HG03521 (cell line): Measurements from ENCODE around the gene IQSEC2.

Source experiments
- ATAC-seq: cut with Tn5 transposase; IDR thresholded peaks from one replicate; pipeline ENCODE4 v1.9.1; 2021; ENCODE audit warnings: mild to moderate bottlenecking, moderate library complexity; ENCODE audit not compliant: unreplicated experiment

IQSEC2 gene

DNA sequence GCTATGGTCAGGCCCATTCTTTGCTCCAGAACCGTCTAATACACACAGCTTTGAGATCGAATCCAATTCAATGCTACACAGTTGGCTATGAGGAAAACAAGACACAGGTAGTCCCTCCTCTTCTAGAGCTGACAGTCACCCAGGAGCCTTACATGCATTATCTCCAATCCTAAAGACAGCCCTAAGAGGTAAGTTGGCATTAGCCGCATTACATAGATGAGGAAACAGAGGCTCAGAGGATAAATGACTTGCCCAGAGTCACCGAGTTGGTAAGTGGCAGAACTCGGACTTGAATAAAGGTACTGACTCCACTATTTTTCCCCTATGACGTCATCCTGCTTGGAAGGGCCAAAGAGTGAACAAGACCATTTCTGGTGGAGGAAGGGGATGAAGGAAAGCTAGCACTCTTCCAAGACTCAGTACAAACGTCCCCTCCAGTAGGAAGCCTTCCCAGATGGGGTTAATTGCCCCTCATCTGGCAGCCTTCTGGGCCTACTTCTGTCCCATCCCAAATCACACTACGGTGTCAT is 8.5 kb downstream of the IQSEC2 start:
- ATAC-seq = no peak

GRCh38 chrX:53269536-53270107 is 11.8 kb downstream of the IQSEC2 start:
- ATAC-seq = no peak

DNA sequence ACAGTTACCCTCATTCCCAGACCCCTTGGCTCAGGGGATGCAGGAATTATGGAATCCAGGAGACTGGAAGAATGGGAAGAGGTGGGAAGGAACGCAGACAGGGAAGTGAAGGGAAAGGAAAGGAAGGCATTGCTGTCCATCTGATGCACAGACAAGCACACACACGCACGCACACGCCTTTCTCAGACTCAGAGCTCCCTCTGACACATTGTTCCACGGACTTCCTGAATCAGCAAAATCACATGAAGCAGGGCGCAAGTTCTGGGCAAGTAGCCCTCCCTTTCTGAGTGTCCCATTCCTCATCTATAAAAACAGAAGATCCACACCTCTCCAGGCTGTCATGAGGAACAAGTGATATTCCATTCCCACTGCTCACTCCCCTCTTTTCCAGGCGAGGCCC is 13.2 kb downstream of the IQSEC2 start:
- no peak for ATAC-seq

DNA sequence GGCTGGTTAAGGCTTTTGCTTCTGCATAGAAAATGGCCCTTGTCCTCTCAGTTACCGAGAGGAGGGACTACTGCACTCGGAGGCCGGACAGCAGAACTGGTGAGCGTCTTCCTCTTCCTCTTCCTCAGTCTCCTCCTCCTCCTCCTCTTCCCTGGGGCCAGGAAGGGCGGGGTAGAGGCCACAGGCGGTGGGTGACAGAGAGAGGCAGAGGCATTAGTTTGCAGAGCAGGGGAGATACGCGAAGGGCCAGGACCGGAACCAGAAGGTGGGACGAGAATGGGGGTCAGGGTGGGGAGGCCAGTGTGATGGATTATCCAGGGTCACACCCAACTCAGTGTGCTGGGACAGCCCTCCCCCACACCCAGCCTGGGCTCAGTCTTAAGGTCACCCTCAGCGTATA is 14.5 kb downstream of the IQSEC2 start:
- no peak for ATAC-seq

DNA sequence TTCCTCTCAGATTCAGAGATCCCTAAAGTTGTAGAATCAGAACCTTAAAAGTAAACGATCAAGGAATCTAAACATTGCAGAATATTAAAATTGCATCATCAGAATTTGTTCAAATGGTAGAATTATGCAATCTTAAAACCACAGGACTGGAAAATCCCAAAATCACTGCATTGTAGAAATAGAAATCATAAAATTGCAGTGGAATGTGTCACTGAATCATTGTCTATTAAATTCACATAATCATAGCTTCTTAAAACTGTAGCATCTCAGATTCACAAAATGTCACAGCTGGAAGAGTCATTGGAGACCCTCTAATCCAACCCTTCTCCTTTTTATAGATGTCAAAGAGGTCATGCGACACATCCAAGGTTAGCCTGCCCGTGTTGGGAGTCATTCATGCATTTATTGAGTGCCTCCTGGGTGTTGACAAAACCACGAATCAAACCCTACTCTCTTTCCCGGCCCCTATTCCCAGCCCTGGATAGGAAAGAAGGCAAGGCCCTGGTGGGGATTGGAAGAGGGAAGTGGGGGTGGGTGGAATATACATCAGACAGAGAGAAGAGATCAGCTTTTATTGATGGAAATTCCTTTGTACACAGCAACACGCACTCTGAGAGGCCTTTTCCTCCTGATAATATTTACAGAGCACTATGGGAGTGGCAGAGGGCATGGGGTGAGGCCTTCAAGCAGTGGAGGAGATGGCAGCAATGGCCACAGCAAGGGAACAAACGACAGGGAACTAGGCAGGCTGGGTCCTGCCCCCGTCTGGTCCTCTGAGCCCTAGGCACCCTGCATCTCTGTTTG is 15.4 kb downstream of the IQSEC2 start:
- ATAC-seq = no peak

GRCh38 chrX:53263597-53264094 is 17.7 kb downstream of the IQSEC2 start:
- no peak for ATAC-seq

DNA sequence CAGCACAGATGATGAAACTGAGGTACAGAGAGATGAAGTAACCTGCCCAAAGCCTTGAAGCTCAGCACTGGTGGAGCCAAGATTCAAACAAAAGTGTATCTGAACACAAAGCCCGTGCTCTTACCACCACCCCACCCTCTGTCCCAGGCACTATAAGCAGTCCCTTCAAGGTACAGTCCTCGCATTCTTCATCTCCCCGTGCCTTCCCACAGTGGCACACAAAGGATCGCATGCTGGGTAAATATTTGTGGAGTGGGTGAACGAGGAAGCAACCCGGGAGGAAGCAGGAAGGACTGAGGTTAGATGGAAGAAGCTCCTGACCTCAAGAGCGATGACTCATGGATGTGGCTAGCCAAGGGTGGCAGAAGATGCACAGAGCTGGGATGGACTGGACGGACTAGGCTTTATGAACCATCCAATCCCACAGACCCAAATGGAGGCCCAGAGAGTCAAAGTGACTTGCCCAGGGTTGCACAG is 18.4 kb downstream of the IQSEC2 start:
- no peak for ATAC-seq

- no peak for ATAC-seq
Observed at GRCh38 chrX:53262189-53262917, 19.0 kb downstream of the IQSEC2 start.

DNA sequence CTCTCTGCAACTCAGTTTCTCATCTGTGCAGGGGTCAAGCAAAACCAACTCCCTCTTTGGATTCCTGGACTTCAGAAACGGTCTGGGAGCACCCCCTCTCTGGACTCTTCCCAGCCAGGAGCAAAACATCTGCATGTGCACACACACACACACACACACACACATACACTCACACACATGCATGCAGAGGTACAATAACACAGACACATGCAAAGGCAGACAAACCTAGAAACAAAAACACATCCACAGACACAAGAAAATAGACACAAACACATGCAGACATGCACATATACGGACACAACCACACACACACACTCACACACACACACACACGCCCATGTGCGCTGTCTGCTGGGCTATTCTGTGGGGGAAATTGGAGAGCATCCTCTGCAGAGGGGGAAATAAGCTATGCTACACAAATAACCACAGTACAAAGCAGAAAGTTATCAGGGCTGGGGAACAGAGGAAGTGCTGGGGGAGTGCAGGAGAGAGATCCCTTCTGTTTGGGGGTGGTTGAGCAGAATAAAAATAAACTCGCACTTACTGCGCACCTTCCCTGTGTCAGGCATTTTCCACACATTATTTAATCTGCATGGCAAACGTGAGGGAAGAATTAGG is 19.9 kb downstream of the IQSEC2 start:
- no peak for ATAC-seq

DNA sequence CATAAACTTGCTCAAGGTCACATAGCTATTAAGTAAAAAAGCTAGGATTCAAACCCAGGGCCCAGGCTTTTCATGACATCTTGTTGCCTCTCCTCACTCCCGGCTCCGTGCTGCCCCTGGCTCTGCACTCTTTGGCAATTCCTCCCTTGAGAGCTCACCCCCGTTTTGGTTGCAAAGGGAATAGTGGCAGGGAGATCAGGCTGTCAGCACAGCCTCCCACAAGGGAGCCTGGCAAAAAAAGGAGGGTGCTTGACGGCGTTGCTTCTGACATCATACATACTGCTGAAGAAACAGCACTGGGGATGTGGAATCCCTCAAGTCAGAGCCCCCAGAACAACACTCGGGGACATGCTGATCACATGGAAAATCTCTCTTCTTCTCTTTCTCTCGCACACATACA is 20.5 kb downstream of the IQSEC2 start:
- ATAC-seq = no peak

GRCh38 chrX:53257670-53258423 is 23.5 kb downstream of the IQSEC2 start:
- no peak for ATAC-seq

DNA sequence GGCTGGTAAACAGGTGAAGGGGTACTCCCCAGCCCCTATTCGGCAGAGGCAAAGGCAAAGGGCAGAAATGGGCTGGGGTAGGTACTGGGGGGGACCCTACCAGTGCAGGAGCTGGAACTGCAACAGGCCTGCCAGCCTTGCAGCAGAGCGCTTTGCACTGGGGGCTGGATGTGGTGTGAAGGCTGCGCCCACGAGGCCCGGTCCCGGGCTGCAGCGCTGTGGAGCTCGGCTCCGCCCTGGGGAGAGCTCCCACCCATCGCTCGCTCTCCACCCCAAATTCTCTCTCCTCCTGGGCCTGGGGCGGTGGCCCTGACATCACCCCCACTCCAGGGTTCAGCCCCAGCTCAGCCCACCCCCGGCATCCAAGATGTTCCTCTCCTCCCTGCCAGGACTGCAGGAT is 24.2 kb downstream of the IQSEC2 start:
- ATAC-seq = no peak

DNA sequence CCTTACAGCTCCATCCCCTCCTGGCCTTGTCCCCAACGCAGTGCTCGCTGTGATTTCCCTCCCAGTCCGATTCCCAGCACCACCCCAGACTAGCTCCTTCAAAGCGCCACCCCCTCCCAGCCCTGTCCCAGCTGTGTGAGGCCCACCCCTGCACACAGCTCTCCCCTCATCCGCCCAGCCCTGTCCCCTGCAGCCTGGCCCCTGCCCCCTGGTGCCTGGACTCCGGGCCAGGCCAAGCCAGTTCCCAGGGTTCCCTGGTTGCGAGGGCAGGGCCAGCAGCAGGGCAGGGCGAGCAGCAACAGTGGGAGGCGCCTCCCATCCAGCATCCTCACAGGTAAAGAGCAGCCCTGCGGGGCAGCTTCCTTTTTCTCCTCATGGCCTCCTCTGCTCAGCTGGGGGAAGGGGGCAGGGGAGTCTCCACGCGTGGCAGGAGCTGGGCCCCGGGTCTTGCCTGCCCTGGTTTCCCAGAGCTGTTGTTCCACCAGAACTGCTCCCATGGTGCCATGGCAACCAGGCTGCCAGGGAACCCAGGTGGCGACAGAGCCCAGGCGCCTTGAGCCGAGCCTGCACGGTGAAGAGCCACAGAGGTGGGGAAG is 24.8 kb downstream of the IQSEC2 start:
- no peak for ATAC-seq

DNA sequence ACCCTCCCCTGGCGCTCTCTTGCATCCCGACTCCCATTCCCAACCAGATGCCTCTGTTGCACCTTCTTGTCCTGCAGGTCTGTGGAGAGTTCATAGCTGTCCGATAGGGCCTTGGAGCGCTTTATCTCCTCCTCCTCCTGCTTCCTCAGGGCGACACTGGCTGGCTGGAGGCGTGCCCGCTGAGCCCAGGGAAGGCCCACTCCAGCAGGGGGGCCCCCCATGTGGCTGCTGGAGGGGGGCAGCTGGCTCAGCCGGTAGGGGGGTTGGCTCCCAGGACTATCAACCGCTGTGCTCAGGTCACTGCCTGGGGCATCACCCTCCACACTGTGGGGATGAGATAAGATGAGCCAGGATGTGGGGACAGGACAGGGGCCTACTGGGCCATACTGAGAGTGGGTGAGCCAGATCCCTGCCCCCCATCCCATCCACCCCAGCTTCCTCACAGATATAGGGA is 25.6 kb downstream of the IQSEC2 start:
- no peak for ATAC-seq

GRCh38 chrX:53254570-53255461 is 26.6 kb downstream of the IQSEC2 start:
- ATAC-seq = no peak

GRCh38 chrX:53253293-53254020 is 27.9 kb downstream of the IQSEC2 start:
- no peak for ATAC-seq

DNA sequence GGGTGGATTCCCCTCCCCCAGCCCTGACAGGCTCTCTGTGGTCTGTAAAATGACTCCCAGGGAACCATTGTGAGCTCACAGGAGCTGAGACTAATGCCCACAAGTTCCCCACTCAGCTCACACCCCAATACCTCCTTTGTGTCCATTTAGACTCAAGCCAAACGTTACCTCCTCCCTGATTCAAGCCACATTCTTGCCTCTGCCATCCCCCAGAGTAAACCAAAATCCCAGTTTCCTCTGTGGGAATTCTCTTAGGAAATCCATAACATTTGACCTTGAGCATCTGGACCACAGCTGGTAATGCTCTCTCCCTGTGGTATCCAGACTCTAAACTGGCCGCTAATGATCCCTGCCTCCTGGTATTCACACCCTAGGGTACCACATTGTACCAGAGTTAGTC is 30.1 kb downstream of the IQSEC2 start:
- no peak for ATAC-seq

- ATAC-seq = no peak
Observed at GRCh38 chrX:53250556-53250955, 30.8 kb downstream of the IQSEC2 start.
